OCI-M2 (cell line): ENCODE measurements around the gene ARHGEF33.

ENCODE experiments used
- DNase-seq: peaks from one replicate; lab custom pipeline; 2025; ENCODE audit not compliant: unreplicated experiment; lab: John Stamatoyannopoulos, UW

The ARHGEF33 gene

DNA sequence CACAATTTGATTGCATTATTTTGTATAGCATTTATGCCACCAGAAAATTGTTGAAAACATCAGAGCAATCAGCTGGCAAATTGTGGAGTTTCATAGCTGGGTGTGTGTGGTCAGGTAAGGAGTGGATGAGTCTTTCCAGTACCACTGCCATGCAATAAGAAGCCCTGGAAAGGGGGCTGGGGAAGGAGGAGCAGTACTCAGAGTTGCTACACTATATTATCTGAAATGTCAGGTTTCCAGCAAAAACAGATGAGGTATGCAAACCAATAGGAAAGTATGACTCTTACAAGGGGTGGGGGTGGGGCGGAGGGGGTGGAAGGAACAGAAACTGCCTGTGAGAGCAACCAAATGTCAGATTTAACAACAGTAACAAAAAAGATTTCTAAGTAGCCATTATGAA, 119.0 kb downstream of the ARHGEF33 start:
- DNase-seq = no peak

- no peak for DNase-seq
Observed at GRCh38 chr2:39013871-39014270, 124.2 kb downstream of the ARHGEF33 start.

DNA sequence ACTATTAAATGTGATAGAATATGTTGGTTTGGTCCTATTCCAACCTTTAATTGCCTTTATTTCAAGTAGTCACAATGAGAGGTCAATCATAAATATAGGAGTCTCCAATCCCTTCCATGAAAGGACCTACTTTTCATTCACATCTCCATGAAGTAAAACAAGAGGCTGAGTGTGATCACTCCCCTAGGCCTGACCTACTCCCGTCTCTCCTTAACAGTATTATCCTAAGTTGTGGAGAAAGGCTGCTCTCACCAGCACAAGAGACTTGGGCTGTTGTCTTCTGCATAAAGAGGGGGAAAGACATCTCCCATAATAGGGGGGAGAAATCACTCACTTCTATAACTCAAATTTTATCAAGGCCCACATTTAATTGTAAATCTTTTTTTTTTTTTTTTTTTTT, 125.7 kb downstream of the ARHGEF33 start:
- no peak for DNase-seq

- DNase-seq = no peak
Observed at GRCh38 chr2:39017334-39017733, 127.7 kb downstream of the ARHGEF33 start.

DNA sequence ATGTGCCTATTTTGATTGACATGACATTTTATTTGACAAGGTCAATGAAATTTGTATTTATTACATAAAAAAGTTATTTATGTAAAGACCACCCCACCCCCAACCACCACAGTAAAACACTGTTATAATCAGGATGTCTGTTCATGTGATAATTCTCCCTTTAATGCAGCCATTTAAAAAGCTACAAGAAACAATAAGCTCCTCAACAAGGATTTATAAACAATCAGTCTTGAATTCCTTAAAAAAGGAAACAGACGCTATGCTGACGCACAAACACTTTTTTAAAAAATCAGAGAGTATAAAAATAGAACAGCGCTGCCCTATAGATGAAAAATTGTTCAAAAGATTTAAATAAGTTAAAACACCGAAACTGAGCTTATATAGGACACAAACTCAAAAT, 129.0 kb downstream of the ARHGEF33 start:
- DNase-seq = no peak

GRCh38 chr2:39020383-39020782, 130.7 kb downstream of the ARHGEF33 start:
- no peak for DNase-seq

GRCh38 chr2:39022642-39023235, 133.1 kb downstream of the ARHGEF33 start:
- DNase-seq = no peak

DNA sequence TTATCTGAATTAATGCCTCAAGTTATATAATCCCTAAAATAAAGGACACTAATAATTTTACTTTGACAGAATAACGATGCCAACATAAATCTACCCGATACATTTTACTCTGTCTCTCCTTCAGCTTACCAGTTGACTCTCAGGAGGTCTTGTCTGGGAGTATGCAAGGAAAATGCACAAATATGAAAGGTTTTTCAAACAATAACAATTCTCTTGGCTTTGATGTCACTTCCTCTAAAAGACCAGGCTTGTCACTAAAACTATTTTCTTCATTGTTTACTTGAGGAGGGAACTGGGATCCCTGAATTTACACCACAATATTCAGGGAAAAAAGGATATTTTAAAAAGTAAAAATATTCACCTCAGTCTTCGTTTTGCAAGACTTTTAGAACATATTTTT, 134.0 kb downstream of the ARHGEF33 start:
- no peak for DNase-seq

DNA sequence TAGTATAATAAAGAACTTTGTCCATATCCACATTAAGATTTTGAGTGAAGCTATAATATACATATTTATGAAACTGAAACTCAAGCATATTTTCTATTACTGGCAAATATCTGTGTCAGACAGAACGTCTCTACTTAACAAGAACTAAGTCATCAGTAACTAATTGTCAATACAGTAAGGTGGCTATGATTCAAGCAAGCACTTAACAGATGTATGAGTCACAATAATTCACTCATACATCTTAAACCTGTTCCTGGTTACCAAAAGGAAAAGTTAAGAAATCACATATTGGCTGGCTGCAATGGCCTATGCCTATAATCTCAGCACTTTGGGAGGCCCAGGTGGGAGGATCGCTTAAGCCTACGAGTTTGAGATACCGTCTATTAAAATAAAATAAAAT, 135.2 kb downstream of the ARHGEF33 start:
- no peak for DNase-seq
